ENCODE results near the gene ZBTB48. TPM values are rescaled to one million over a fixed set of nuclear protein-coding genes. Genes with fewer than 3 reads are reported as not detected.
"Not testable (repeated sequence)": the region's sequence is repeated elsewhere in the genome, so short reads cannot be mapped to it uniquely, and the experiment has no call there.

The ZBTB48 gene
- 60.9 TPM for total RNA-seq

- DNase-seq (ENCODE audit: low read depth in 2 of 3, low spot score in 2 of 3) = peak; percentile 90 to 97 (median 96)
Measured at GRCh38 chr1:6579374-6580118, at the start of gene ZBTB48. TSS of gene ZBTB48 (plus strand) at chr1:6579994. CDS start at chr1:6580610, 616 bp downstream.

- no peak for DNase-seq (ENCODE audit: low read depth in 2 of 3, low spot score in 2 of 3)
Measured at GRCh38 chr1:6530504-6531160, 49.2 kb upstream of the ZBTB48 start.

DNA sequence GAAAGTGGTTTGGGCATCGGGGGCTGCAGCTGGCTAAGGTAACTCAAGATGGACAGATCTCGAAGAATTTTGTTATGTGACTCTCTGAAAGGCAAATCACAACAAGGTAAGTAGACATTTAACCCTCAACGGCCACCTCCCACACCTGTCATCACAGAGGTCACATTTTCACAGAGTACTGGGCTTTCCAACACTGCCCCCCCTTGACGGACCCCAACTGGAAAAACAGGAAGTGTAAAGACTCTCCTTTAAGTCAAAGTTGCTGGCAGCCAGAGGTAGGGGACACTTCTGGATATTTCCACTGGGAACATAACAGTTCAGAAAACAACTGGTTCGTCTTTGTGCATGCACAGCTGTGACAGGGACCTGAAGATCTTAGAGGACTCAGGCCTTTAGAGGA lies 47.8 kb upstream of the ZBTB48 start:
- DNase-seq (ENCODE audit: low read depth in 2 of 3, low spot score in 2 of 3) = no peak

- no peak for DNase-seq (ENCODE audit: low read depth in 2 of 3, low spot score in 2 of 3)
Measured at GRCh38 chr1:6534248-6534822, 45.5 kb upstream of the ZBTB48 start.

GRCh38 chr1:6535214-6535613 lies 44.6 kb upstream of the ZBTB48 start:
- no peak for DNase-seq (ENCODE audit: low read depth in 2 of 3, low spot score in 2 of 3)

DNA sequence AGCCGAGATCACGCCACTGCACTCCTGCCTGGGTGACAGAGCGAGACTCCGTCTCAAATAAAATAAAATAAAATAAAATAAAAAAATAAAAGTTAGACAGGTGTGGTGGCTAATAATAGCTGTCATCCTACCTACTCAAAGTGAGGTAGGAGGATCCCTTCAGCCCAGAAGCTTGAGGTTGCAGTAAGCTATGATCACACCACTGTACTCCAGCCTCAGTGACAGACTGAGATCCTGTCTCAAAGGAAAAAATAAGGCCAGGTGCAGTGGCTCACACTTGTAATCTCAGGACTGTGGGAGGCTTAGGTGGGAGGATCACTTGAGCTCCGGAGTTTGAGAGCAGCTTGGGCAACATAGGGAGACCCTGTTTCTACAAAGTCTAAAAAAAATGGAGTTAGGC lies 43.5 kb upstream of the ZBTB48 start:
- DNase-seq (ENCODE audit: low read depth in 2 of 3, low spot score in 2 of 3) = no peak

- DNase-seq (ENCODE audit: low read depth in 2 of 3, low spot score in 2 of 3) = no peak
Measured at GRCh38 chr1:6538956-6539355, 40.8 kb upstream of the ZBTB48 start.

GRCh38 chr1:6544831-6545230 lies 35.0 kb upstream of the ZBTB48 start:
- no peak for DNase-seq (ENCODE audit: low read depth in 2 of 3, low spot score in 2 of 3)

DNA sequence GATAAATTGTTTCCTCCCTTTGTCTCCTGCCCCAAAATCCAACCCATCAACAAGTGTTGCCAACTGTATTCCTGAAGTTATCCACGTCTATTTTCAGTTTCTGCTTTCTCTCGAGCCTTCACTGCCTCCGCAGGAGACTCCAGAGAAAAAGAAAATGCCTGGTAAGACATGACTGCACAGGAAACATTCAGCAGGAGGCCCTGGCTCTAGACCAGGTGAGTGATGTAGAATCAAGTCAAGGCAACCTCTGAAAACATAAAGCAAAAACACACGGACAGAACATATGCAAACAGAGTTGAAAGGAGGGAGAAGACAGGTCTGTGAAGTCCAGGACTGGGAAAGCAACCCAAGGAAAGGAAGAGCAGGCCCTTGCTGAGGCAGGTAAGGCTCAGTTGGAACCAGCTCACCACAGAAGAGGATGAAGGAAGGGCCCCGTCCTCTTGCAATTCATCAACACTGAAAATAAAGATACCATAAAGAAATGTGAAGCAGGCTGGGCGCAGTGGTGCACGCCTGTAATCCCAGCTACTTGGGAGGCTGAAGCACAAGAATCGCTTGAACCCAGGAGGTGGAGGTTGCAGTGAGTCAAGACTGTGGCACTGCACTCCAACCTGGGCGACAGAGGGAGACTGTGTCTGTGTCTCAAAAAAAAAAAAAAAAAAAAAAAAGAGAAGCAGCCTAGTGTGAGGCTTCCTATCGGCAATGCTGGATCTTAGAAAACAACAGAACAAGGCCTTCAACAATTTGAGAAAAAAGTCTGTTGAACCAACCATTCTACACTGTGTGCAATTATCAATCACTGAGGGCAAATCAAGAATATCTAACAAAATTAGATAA lies 34.3 kb upstream of the ZBTB48 start:
- no peak for DNase-seq (ENCODE audit: low read depth in 2 of 3, low spot score in 2 of 3)

DNA sequence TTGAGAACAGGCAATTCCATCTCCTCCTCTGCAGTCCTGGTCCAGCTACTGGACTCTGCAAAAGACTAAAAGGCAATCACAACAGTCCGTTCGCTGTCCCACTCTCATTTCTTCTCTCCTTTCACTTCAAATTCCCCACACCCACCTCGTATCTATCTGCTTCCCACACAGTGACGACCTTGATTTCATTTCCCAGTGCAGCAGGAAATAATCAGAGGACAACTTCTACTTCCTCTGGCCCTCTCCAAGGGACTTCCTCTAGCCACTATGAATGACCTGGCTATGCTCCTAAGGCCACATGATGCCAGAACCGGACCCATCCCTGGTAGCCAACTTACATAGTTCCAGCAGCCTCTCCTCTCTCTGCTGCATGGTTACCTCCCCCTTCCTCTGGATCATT lies 33.5 kb upstream of the ZBTB48 start:
- no peak for DNase-seq (ENCODE audit: low read depth in 2 of 3, low spot score in 2 of 3)

GRCh38 chr1:6547301-6547700 lies 32.5 kb upstream of the ZBTB48 start:
- no peak for DNase-seq (ENCODE audit: low read depth in 2 of 3, low spot score in 2 of 3)

DNA sequence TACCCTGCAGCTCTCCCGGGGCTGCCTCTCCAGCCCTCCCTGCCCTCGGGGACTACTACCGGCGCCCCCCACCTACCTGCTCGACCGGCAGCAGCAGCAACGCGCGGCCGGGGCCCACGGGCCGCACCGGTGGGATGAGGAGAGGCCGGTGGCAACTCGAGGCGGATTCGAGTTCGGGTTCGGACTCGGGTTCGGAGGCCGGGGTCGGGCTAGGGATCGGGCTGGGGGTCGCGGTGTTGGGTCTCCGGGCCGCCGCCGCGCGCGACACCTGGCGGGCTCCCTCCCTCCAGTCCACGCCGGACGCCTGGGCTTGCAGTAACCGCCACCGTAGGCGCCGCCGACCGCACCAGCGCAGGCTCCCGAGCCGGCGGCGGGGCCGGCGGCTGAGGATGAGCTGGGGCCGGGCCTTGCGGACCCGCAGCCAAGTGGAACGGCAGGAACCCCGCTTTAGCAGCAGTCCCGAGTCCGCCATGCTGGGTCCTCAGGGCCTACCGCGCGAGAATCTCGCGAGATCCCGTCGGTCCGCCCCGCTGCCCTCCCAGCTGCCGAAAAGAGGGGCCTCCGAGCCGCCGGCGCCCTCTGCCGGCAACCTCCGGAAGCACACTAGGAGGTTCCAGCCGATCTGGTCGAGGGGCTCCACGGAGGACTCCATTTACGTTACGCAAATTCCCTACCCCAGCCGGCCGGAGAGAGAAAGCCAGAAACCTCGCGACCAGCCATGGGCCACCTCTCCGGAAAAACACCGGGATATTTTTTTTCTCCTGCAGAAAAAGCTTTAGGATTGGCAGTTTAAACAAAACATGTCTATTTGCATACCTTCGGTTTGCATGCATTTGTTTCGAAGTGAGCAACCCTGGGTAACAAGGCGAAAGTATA lies 25.5 kb upstream of the ZBTB48 start, which contains the start of gene NOL9:
Gene NOL9 (minus strand): TSS at position 483 of the 876 bp plus-strand sequence. CDS start 11 bp downstream, at position 472.
- DNase-seq (ENCODE audit: low read depth in 2 of 3, low spot score in 2 of 3) = peak; percentile 93 to 95 (median 94)

GRCh38 chr1:6554907-6555778 lies 24.7 kb upstream of the ZBTB48 start, which contains the start of gene TAS1R1:
TSS of gene TAS1R1 (plus strand) at chr1:6555307. CDS start at chr1:6555374, 67 bp downstream.
- no peak for DNase-seq (ENCODE audit: low read depth in 2 of 3, low spot score in 2 of 3)

- no peak for DNase-seq (ENCODE audit: low read depth in 2 of 3, low spot score in 2 of 3)
Measured at GRCh38 chr1:6557597-6557996, 22.2 kb upstream of the ZBTB48 start.

- DNase-seq (ENCODE audit: low read depth in 2 of 3, low spot score in 2 of 3) = not testable (repeated sequence)
Measured at GRCh38 chr1:6559161-6559560, 20.6 kb upstream of the ZBTB48 start.

- no peak for DNase-seq (ENCODE audit: low read depth in 2 of 3, low spot score in 2 of 3)
Measured at GRCh38 chr1:6560267-6560666, 19.5 kb upstream of the ZBTB48 start.

GRCh38 chr1:6569033-6569432 lies 10.8 kb upstream of the ZBTB48 start:
- no peak for DNase-seq (ENCODE audit: low read depth in 2 of 3, low spot score in 2 of 3)

DNA sequence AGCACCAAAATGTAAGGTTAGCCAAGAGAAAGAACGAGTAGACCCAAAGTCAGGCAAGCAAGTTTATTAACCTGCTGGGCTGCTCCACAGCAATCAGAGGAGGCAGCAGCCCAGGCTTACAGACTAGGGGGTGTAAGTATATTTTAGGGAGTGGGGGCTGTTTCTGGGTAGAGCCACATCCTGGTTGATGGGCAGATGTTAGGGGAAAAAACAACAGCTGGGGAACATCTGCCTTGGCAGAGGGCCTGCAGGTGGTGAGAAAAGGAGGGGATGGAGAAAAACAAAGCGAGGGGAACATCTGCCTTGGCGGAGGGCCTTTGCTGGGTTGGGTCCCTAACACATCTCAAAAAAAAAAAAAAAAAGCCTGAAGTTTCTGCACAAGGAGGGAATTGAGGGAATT lies 9.7 kb upstream of the ZBTB48 start:
- no peak for DNase-seq (ENCODE audit: low read depth in 2 of 3, low spot score in 2 of 3)

DNA sequence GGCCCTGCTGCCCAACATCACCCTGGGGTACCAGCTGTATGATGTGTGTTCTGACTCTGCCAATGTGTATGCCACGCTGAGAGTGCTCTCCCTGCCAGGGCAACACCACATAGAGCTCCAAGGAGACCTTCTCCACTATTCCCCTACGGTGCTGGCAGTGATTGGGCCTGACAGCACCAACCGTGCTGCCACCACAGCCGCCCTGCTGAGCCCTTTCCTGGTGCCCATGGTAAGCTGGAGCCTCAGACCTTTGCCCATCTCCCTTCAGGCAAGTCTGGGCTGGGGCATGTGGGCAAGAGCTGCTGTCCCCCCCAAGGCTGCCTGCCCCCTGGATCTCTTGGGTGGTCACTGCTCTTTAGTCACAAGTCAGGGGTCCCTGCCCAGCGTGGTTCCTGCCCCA lies 8.8 kb upstream of the ZBTB48 start:
- DNase-seq (ENCODE audit: low read depth in 2 of 3, low spot score in 2 of 3) = no peak
